ENCODE results near the gene TEX9.
"Not testable (repeated sequence)": the region's sequence is repeated elsewhere in the genome, so short reads cannot be mapped to it uniquely, and the experiment has no call there.

TEX9 gene

GRCh38 chr15:56367156-56367555, 1.9 kb downstream of the TEX9 start:
- no peak for DNase-seq

GRCh38 chr15:56369234-56369633, 4.0 kb downstream of the TEX9 start:
- DNase-seq, result no peak

DNA sequence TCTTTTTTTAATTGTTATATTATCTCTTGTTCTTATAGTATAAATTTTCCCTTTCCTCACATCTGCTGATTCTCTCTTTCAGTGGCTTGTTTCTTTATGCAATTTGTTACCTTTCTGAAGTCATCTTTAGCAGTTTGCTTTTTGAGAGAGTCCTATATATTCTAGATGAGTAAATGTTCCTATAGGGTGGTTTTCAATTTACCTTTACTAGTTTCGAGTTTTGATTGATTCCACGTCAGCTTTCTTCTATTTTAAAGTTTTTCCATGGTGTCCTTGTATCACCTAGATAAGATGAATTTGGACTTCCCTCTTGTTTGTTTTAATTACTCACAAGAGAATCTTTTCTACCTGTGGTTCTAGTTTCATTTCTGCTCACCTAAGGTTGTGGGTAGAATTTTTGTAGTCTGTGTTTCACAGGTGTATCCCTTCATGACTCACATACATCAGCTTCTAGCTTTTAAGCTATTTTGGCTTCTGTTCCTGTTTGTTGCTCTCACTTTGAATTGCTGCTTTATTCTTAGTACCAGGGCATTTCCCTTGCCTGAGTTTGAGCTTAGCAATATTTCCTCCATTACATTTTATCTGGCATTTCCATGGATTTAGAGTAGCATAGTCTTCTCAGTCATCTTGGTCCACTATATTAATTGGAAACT, 6.4 kb downstream of the TEX9 start:
- DNase-seq, result peak; percentile 1

GRCh38 chr15:56374693-56375092, 9.5 kb downstream of the TEX9 start:
- not testable (repeated sequence) for DNase-seq

DNA sequence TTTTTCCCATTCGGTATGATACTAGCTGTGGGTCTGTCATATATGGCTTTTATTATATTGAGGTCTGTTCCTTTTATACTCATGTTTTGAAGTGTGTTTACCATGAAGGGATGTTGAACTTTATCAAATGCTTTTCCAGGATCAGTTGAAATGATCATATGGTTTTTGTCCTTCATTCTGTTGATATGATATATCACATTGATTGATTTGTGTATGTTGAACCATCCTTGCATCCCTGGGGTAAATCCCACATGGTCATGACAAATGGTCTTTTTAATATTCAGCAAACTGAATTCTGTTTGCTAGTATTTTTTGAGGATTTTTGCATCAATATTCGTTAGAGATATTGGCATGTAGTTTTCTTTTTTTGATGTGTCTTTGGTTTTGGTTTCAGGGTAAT, 12.6 kb downstream of the TEX9 start:
- not testable (repeated sequence) for DNase-seq

DNA sequence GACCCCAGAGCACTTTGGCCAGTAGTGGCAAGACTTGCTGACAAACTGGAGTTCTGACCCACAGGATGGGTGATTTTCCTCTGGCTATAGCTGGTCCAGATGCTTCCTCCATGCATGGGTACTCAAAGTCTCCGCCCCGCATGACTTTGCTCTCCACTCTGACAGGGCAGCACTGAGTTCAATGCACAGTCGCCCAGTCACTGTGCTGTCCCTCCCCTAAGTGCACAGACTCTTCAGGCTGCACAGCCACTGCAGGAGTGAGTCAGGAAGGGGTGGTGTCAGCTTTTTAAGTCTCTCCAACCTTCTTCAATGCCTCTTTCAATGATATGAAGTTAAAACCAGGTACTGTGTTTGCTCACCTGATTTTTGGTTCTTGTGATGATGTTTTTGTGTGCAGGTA, 17.8 kb downstream of the TEX9 start:
- DNase-seq, result peak; percentile 31

GRCh38 chr15:56385908-56386307, 20.7 kb downstream of the TEX9 start:
- no peak for DNase-seq

DNA sequence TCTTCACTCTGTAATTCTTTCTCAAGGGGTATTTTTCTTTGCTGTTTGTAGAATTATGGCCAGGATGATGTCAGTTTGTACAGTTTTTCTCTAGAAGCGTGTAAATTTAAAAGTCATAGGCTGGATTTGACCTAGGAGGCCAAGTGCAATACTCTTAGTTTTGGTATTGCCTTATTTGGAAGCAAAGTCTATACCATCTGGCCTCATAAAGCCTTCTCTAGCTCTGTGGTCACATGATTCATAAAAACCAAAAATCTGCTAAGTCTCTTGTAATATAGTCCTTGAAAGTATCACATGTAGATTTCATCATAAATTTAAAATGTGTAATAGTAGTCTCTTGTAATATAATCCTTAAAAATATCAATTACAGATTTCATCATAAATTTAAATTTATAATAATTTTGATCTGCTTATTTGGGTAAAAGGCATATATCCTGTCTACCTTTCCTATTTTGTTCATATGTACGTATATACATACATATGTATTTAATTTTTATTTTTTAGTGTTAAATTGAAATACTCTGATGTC, 25.6 kb downstream of the TEX9 start:
- no peak for DNase-seq

GRCh38 chr15:56393277-56393676, 28.1 kb downstream of the TEX9 start:
- DNase-seq, result no peak

GRCh38 chr15:56394909-56395308, 29.7 kb downstream of the TEX9 start:
- no peak for DNase-seq

GRCh38 chr15:56397325-56397724, 32.1 kb downstream of the TEX9 start:
- DNase-seq, result not testable (repeated sequence)

DNA sequence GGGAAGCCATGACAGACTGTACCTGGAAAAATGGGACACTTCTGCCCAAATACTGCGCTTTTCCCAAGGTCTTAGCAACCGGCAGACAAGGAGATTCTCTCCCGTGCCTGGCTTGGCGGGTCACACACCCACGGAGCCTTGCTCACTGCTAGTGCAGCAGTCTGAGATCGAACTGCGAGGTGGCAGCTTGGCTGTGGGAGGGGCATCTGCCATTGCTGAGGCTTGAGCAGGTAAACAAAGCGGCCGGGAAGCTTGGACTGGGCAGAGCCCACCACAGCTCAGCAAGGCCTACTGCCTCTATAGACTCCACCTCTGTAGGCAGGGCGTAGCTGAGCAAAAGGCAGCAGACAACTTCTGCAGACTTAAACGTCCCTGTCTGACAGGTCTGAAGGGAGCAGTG, 34.0 kb downstream of the TEX9 start:
- DNase-seq, result not testable (repeated sequence)

GRCh38 chr15:56410721-56411120, 45.5 kb downstream of the TEX9 start:
- no peak for DNase-seq

- DNase-seq, result no peak
Observed at GRCh38 chr15:56411122-56411749, 46.0 kb downstream of the TEX9 start.

DNA sequence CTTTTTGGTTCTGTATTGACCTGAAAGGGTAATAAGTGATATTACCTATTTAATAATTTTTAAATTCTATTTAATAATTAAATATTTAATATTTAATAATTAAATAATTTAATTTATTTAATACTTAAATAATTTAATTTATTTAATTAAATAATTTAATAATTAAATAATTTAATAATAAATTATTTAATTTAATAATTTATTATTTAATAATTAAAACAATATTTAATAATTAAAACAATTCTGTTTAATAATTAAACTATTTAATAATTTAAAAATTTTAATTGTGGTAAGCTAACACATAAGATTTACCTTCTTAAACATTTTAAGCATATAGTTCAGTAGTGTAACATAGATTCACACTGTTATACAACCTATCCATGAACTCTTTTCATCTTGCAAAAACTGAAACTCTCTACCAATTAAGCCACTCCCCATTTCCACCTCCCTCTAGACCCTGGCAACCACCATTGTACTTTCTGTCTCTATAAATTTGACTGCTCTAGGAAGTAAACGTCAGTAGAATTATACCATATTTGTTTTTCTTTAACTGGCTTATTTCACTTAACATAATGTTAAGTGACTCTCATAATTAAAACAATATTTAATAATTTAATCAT, 48.0 kb downstream of the TEX9 start:
- DNase-seq, result not testable (repeated sequence)

DNA sequence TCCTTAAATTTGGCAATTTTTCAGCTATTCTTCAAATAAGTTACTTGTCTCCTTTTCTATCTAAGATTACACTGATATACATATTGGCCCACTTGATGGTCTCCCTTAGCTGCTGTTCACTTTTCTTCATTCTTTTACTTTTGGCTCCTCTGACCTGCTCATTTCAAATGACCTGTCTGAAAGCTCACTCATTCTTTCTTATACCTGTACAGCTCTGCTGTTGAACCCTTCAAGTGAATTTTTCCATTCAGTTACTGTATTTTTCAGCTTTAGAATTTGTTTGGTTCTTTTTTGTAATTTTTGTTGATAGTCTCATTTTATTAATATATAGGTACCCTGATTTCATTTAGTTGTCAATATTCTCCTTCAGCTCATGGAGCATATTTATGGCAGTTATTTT, 60.0 kb downstream of the TEX9 start:
- no peak for DNase-seq

DNA sequence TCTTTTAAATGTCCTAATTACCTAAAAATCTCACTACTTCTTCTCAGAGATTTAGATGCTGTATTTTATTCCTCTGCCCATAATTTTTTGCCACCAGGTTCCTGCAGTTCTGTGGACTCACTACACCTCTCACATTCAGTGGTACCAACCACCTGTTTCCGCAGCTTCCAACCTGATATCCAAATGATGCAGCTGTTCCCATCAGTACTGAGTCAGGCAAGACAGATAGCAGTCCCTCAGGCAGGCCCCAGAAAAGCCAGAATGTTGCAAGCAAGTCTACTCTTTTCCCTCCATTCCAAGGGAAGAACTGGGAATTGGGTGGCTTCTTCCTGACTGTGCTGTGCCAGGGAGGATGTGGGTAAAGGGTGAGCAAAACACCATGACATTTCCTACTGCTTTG, 60.8 kb downstream of the TEX9 start:
- no peak for DNase-seq

DNA sequence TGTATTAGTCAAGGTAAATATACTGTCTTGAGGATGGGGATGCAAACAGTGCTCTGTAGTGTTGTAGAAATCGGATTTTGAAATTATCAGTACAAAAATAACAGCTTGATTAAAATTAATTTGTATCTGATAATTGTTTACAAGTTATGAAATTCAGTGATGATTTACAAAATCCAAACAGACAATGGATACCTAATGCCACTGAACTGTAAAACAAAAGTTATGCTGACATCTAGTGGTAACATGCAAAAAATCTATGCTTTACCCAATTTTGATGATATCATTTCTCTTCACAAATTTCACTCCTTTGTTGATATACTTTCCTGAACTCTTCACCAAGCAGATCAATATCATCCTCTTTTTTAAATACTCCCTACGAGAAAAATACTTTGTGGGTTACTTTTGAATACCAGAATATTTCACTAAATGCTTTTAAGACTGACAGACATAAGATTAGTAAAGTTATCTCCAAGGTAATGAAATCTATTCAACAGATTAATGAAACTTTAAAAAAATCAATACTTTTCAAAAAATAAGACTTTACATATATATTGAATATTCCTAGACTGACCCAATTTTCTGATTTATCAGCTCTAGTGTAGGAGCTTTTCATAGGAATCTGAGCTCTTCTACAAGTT, 63.7 kb downstream of the TEX9 start:
- DNase-seq, result peak; percentile 51

DNA sequence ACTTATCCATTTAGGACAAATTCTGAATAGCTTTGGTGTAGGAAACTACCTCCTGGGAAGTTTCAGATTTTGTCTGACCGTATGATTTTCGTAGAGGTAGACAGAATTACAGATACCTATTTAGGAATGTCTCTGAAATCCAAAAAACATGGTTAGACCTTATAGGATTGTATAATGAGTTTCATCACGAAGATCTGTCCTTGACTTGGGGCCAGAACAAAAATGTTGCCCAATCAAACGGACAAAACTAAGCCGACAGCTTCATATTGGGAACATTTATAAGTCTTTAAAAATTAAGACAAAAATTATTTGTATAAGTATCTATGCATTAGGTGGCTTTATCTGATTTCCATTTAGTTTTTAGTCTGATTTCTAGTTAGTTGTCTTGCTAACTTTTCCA, 67.1 kb downstream of the TEX9 start:
- DNase-seq, result no peak

DNA sequence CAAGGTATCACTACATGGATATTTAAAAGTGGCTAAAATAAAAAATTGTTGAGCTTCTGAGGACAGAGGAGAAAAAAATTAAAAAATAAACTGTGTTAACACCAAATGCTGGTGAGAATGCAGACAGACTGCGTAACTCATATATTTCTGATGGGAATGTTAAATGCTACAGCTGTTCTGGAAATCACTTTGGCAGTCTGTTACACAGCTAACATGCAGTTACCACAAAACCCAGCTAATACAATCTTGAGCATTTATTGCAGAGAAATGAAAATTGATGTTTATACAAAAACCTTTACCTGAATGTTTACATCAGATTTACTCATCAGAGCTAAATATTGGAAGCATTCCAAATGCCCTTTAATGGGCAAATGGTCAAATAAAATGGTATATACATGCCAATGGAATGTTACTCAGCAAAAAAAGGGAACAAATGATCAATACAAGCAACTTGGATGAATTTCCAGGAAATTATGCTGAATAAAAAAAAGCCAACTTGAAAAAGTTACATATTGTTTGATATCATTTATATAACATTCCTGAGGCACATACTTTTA, 75.1 kb downstream of the TEX9 start:
- no peak for DNase-seq

- no peak for DNase-seq
Observed at GRCh38 chr15:56442354-56442753, 77.1 kb downstream of the TEX9 start.

- no peak for DNase-seq
Observed at GRCh38 chr15:56445746-56446145, 80.5 kb downstream of the TEX9 start.

- DNase-seq, result no peak
Observed at GRCh38 chr15:56454836-56455235, 89.6 kb downstream of the TEX9 start.

Data from DMS53 (cell line).